Measurements from ENCODE around the gene TSR1.

TSR1 gene

DNA sequence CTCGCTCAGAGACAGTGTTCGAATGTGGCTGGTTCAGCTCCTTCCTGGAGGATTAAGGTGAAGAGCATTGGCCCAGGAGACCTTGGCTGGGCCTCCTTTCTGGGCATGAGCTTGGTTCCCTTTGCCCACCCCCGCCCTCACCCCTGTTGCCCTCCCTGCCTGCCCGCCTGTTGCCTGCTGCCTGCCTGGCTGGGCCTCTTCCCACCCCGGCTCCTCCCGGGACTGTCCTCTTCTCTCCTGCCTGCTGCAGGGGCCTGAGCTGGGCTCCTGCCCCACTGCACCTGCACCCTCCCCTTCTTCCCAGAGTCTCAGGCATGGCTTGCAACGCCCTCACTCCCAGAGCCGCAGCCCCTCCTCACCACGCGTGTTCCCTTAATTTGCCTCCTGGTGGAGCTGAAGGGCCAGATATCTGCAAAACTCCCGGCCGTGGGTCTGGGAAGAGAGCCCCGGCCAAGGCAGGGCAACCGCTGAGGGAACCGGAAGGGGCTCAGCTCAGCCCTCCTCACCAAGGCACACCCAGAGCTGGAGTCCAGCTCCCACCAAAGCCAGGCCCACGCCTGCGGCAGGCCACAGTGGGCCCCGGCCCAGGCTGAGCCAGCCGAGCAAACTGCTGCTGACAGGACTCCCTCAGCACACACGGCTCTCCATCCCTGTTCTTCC lies 33.4 kb upstream of the TSR1 start:
- no peak for DNase-seq (ENCODE audit: extremely low read depth in 1 of 2, low read depth in 1 of 2)

DNA sequence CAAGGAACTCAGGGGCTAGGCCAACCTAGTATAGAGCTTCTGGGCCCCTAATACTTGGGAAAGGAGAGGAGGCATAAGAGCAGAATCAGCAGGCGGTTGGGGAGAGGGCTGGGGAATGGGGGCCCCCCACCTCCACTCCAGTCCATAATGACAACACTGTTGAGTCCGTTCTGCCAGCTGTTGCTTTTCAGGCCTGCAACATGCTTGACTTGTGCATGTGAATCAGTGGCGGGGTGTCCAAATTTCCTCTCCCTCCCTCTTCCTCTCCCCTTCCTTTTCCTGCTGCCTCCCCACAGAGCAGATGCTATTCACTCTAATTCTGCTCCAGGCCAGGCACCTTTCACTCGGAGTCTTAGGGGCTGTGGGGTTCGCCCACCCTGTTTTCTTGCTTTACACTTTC lies 32.8 kb upstream of the TSR1 start:
- DNase-seq (ENCODE audit: extremely low read depth in 1 of 2, low read depth in 1 of 2) = no peak

DNA sequence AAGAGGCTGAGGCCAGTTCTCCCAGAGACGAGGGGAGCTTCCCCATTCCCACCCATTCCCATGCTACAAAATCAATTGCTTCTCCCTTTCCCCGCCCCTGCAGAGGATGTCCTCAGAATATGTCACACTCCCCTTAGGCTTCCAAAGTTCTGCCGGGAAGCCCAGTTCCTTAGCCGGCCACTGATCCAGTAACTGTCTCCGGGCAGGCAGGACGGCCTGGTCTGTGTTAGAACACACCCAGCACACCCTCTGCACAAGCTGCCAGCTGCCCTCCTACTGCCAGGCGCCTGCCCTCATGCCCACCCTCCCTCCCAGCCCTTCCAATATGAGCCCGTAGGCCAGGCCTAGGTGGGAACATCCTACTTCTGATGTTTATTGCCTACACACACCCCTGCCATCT lies 32.1 kb upstream of the TSR1 start:
- no peak for DNase-seq (ENCODE audit: extremely low read depth in 1 of 2, low read depth in 1 of 2)

DNA sequence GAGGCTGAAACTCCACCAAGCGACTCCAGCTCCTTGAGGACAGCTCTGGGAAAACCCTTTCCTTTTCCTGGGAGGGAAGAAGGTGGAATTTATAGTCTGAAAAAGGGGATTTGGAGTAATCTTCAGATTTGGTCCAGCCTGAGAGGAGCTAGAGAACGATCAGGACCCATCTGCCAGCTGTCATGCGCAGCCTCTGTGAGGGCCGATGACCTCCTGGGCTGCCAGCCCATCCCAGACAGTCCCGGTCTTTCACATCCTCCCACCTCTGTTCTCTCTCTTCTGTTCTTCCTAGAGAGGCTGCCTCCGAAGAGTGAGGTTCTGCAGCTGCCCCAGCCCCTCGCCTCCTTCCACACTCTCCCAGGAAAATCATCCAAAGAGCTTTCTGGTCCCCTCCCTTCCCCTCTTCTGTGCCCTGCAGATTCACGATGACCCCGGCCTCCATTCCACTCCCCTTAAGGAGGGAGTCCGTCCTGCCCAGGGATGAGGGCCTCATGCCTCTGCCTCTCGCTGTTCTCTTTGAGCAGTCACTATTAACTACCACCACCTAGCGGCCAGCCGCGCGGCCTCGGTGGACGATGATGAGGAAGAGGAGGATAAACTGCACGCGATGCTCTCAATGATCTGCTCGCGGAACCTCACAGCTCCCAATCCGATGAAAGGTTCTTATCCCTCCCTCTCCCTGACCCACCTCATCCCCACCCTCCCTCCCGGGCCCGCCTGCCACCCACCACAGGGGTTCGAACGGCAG lies 30.7 kb upstream of the TSR1 start:
- DNase-seq (ENCODE audit: extremely low read depth in 1 of 2, low read depth in 1 of 2) = no peak

DNA sequence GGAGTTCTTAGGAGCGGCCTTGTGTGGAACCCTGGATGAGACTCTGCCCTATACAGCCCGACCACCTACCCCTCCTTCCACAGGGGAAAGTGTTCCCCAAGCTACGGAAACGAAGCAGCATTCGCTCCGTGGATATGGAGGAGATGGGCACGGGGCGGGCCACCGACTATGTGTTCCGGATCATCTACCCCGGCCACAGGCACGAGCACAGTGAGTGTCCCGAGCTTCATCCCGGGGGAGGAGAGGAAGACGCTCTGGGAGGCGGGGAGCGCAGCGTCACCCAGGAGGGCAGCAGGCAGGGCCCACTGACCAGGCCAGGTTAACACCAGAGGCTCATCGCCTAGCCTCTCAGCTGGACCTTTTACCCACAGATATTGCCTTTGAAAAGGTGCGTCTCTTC lies 28.9 kb upstream of the TSR1 start:
- DNase-seq (ENCODE audit: extremely low read depth in 1 of 2, low read depth in 1 of 2) = no peak

DNA sequence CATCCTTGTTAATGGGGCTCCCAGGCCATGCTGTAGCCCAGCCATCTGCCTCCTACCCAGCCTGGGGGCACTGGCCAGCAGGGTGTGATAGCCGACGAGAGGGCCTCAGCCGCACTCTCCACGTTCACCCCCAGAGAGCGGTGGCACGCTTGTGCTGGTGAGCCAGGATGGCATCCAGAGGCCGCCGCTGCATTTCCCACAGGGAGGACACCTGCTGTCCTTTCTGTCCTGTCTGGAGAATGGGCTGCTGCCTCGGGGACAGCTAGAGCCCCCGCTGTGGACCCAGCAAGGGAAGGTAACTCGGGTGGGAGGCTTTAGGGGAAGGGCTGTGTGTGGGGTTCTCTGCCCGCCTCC lies 28.5 kb upstream of the TSR1 start:
- DNase-seq (ENCODE audit: extremely low read depth in 1 of 2, low read depth in 1 of 2) = no peak

DNA sequence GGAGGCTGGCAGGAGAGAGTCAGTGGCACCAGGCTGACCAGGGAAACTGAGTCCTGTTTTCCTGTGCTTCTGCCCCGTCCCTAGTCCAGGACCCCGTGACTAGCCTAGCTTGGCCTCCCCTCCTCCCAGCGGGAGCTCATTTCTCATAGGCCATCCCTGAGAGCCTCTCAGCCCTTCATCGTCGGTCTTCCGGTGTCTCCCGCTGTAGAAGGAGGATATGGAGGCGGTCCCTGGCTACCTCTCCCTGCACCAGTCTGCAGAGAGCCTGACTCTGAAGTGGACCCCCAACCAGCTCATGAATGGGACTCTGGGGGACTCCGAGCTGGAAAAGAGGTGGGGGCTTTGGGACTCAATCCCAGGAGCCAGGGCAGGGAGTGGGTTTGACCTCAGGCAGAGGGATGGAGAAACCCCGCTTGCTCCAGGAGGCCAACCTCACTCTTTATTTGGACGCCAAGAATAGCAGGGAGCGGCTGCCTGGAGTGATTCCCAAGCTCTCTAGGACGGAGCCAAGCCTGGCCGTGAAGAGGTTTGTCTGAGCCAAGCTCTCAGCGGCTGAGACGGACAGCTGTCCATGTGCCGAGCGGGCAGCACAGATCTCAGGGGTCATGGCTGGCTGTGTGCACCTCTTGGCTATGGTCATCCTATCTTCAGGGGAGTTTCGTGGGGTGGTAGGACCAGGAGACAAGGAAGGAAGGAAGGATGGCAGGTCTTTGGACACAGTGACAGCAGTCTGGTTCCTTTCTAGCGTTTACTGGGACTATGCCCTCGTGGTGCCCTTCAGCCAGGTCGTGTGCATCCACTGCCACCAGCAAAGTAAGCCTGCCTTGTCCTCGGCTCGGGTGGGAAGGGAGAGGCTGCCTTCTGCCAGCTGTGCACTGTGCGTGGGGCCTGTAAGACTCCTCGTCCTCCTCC lies 27.9 kb upstream of the TSR1 start:
- no peak for DNase-seq (ENCODE audit: extremely low read depth in 1 of 2, low read depth in 1 of 2)

DNA sequence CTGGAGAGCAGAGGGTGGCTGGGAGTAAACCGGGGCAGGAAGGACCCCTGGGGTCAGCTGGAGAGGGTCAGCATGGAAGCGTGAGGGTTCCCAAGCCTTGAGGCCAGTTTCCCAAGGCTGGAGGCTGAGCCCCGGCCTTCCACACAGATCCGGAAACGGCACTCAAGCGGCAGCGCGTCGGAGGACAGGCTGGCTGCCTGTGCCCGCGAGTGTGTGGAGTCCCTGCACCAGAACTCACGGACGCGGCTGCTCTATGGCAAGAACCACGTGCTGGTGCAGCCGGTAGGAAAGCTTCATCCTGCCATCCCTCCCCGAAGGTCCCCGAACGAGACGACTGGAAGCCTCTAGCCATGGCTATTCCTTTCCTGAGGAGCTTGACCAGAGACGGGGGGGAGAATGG lies 27.1 kb upstream of the TSR1 start:
- no peak for DNase-seq (ENCODE audit: extremely low read depth in 1 of 2, low read depth in 1 of 2)

DNA sequence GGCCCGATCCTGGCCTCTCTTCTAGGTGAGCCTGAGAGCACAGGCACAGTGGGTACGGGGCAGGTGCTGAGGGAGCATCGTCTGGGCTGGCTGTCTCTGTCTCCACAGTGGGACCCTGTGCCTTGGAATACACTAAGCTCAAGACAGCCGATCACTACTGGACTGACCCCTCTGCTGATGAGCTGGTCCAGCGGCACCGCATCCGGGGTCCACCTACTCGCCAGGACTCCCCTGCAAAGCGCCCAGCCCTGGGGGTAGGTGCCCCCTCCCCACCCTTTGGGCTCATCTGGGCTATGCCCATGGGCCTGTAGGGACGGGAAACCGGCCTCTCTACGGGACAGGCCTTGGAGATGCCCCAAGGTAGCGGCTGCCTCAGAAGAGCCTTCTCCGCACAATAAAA lies 26.6 kb upstream of the TSR1 start:
- DNase-seq (ENCODE audit: extremely low read depth in 1 of 2, low read depth in 1 of 2) = no peak

DNA sequence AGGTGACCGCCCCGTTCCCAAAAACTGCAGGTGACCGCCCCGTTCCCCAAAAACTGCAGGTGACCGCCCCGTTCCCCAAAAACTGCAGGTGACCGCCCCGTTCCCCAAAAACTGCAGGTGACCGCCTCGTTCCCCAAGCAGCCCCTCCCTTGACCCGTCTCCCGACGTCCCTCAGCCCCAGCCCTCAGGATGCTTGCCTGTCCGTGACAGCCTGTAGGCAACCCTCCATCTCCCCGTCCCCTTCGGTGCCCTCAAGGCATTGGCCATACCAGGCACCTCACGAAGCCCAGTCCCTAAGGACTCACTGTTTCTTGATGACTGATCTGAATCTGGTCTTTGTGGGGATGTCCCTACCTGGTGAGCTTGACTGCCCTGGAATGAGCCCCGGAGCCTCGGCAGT lies 26.2 kb upstream of the TSR1 start:
- no peak for DNase-seq (ENCODE audit: extremely low read depth in 1 of 2, low read depth in 1 of 2)

DNA sequence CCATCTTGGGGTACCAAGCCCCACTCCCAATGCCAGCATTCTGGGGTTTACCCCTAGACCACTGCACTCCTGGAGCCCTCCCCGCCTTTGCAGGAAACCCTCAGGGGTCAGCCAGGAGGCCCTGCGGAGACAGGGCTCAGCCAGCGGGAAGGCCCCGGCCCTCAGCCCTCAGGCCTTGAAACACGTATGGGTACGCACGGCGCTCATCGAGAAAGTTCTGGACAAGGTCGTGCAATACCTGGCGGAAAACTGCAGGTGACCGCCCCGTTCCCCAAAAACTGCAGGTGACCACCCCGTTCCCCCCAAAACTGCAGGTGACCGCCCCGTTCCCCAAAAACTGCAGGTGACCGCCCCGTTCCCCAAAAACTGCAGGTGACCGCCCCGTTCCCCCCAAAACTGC lies 25.8 kb upstream of the TSR1 start:
- DNase-seq (ENCODE audit: extremely low read depth in 1 of 2, low read depth in 1 of 2) = no peak

DNA sequence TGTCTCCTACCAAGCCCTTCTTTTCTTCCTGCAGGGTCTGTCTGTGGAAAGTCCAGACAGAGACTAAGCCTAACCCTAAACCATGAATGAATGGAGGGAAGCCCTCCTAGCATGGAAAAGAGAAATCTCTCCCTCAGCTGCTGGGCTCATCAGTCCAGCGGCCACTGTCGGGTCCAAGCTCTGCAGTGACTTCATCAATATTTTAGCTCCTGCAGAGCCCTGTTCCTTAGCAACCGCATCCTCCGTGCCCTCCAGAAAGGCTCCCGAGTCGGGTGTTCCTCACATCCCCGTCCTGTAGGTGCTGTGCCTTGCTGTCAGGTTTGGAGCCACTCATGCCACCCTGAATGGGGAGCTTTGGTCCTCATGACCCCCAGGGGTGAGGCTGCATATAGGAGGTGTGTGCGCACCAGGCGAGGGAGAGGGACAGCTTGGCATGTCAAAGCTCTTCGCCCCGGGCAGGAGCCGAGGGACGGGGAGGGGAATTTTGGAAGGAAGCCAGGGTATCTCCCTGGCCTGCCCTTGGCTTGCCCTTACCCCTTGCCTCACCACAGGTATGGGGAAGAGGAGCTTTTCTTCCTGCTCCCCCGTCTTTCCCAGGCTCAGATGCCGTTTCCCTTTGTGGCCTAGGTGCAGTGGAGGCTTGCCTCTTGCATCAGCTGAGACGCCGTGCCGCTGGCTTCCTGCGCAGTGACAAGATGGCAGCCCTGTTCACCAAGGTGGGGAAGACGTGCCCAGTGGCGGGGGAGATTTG lies 24.9 kb upstream of the TSR1 start:
- DNase-seq (ENCODE audit: extremely low read depth in 1 of 2, low read depth in 1 of 2) = no peak

DNA sequence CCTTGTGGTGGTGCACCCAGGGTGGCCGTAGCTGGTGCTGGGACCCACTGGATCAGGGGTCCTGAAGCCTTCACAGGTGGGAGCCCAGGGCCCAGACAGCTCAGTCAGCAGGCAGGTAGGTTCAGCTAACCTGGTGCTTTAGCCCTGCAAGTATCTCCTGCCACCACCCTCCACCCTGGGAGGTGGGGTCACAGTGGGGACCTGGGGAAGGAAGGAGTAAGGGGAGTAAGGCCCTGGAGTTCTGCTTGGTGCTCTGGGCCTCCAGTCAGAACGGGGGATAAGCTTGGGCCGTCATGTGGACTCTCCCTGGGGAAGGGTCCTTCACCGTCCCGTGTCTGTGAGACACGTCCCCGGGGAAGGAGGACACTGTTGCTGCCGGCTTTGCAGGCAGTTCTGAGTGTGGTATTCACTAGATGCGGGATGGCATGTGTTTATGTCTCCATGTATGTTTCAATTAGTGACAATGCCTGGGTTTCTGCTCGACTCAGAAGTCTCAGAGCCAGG lies 21.7 kb upstream of the TSR1 start:
- DNase-seq (ENCODE audit: extremely low read depth in 1 of 2, low read depth in 1 of 2) = no peak

DNA sequence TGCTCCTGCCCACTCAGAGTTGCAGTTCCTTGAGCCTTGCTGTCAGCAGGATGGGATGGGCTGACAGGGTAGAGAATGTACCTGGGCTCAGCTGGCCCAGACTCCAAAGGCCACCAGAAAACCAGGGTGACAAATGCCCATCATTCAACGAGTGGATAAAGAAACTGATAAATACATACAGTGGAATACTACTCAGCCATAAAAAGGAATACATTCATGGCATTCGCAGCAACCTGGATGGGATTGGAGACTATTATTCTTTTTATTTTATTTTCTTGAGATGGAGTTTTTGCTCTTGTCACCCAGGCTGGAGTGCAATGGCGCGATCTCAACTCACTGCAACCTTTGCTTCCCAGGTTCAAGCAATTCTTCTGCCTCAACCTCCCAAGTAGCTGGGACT lies 21.0 kb upstream of the TSR1 start:
- no peak for DNase-seq (ENCODE audit: extremely low read depth in 1 of 2, low read depth in 1 of 2)

DNA sequence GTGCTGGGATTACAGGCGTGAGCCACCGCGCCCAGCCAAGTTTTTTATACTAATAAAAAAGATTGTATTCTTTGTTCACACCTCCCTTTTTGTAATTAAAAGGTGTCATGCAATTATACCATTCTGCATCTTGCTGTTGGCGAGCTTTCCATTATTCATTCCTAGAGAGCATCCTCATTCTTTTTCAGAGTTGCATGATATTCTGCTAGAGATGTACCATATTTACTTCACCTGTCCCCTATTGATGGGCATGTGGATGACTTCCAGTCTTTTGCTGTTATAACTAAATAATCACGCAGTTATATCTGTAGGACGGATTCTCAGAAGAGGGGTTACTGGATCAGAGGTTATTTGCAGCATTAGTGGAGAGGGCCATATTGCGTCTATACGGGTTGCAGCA lies 18.1 kb upstream of the TSR1 start:
- no peak for DNase-seq (ENCODE audit: extremely low read depth in 1 of 2, low read depth in 1 of 2)

DNA sequence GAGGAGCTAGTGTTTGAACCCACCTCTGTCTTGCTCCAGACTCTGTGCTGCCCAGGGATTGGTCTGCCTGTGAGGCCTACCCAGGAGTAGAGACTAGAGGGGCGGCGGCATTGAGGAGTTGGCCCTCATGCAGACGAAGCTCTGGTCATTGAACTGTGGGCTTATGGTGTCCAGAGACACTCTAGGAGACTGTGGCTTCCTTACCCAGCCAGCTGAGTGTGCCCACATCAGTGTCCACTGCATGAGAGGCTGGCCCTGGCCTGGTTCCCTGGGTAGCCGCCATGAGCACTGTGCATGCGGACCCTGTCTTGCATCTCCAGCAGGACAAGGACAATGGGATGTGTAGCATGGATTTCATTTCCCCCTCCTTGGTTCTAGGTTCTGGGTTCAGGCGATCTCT lies 15.0 kb upstream of the TSR1 start:
- DNase-seq (ENCODE audit: extremely low read depth in 1 of 2, low read depth in 1 of 2) = no peak

DNA sequence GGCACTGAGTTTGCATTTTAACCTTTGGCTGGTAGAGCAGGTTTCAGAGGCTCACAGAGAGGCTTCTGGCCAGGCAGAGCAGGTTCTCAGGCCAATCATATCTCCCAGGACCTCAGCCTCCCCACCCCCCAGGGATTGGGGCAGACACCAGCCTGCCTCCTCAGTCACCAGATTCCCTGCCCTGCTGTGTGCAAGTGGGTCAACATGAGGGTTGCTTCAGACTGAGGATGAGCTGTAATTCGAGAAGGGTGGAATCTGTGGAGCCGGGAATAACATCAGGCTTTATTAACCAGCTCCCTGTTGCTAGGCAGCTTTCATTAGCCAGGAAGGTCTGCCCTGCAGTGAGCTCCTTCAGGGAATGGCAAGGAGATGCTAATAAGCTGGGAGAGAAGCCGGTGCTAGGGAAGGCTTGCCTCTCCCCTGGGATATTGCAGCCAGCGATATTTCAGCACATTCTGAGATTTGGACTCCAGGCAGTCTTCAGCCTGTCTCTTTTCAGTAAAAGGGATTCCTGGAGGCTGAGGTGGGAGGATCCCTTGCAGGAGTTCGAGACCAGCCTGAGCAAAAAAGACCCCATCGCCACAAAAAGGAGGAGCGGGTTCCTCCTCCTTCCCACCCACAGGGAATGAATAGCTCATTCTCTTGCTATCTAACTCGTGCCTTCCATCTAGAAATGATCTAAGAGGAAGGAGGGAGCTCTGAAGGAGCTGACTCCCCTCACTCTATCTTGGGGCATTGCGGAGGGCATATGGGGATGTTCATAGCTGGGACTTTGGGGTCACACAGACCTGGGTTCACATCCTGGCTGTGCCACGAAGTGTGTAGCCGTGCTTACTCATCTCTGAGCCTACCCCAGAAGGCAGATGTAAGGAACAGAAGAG lies 11.8 kb upstream of the TSR1 start:
- no peak for DNase-seq (ENCODE audit: extremely low read depth in 1 of 2, low read depth in 1 of 2)

DNA sequence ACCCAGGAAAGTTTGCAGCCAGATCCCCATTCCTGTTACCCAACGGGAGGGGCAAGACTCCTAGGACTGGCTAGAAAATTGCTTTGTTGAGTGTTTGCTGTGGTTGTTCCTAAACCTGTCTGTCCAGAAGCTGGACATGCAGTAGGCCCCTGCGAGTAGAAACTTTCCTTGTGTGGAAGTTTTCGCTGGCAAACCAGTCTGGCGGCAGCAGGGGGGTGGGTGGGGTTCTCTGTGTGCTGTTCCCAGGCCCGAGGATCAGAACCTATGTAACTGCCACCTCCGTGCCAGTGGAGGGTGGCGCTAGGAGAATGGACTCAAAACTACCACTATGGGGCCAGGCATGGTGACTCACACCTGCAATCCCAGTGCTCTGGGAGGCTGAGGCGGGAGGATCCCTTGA lies 10.2 kb upstream of the TSR1 start:
- no peak for DNase-seq (ENCODE audit: extremely low read depth in 1 of 2, low read depth in 1 of 2)

DNA sequence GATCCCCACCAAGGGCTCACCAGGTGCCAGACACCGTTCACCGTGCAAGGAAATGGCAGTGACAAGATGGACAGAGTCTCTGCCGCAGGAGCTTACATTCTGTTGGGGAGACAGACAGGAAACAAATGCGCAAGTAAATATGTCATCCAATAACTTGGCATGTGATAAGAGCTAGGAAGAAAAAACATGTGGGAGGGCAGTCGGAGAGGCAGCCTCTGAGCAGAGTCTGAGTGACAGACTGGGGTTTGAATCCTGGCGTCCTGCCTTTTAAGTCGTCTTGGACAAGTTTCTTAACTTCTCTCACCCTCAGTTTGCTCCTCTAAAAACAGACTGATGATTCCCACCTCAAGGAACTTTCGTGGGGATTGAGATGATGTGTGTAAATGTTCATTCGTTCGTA lies 8.3 kb upstream of the TSR1 start:
- DNase-seq (ENCODE audit: extremely low read depth in 1 of 2, low read depth in 1 of 2) = no peak

DNA sequence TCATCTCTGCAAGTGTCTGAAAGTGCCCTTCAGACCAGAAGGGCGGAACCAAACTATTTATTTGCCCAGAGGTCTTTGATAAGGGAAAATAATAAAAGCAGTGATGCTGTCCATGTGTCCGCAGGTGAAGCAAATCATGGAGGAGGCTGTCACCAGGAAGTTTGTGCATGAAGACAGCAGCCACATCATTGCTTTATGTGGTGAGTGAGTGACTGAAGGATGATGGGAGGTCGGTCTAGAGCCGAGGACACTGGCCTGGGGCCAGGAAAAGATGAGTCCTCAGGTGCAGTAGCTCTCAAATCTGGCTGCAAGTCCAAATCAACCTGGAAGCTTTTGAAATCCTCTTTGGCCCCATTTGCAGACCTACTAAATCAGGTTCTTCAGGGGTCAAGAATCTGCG lies 7.2 kb upstream of the TSR1 start:
- DNase-seq (ENCODE audit: extremely low read depth in 1 of 2, low read depth in 1 of 2) = peak; percentile 26 to 45
